HepG2 (cell line): ENCODE measurements around the gene UBE2R2.

ENCODE experiments used
- CREM ChIP-seq, 2 experiments: sonication (generic) in 1 of 2; formaldehyde crosslinking in 1 of 2; IDR thresholded peaks; 2 replicates each; pipeline versions ENCODE4 v1.4.0 to v1.6.1; 2016 to 2020; ENCODE audit warnings: antibody characterized with exemption in 1 of 2, mild to moderate bottlenecking in 1 of 2, missing genetic modification reagents in 1 of 2
- CTCF ChIP-seq: sonication (generic); formaldehyde crosslinking; IDR thresholded peaks from 2 replicates; pipeline ENCODE4 v1.5.0; 2020; ENCODE audit warnings: mild to moderate bottlenecking, missing genetic modification reagents, moderate library complexity
- ETV6 ChIP-seq: sonication (generic); formaldehyde crosslinking; conservative IDR thresholded peaks from 2 replicates; pipeline ENCODE4 v1.4.0; 2020; ENCODE audit warnings: missing genetic modification reagents
- MZF1 ChIP-seq: sonication (generic); formaldehyde crosslinking; IDR thresholded peaks from 2 replicates; pipeline ENCODE4 v1.8.1; 2023; ENCODE audit warnings: mild to moderate bottlenecking, missing genetic modification reagents, borderline replicate concordance
- PHF21A ChIP-seq: sonication (generic); formaldehyde crosslinking; IDR thresholded peaks from 2 replicates; pipeline ENCODE4 v1.5.0; 2020; ENCODE audit warnings: mild to moderate bottlenecking, missing genetic modification reagents
- ZBTB20 ChIP-seq: sonication (generic); formaldehyde crosslinking; IDR thresholded peaks from 2 replicates; pipeline ENCODE4 v1.8.1; 2023; ENCODE audit warnings: missing genetic modification reagents, low read depth, mild to moderate bottlenecking, borderline replicate concordance
- ZNF510 ChIP-seq: sonication (generic); formaldehyde crosslinking; IDR thresholded peaks from 2 replicates; pipeline ENCODE4 v1.4.0; 2020; ENCODE audit warnings: low read depth, mild to moderate bottlenecking, missing genetic modification reagents
- ZNF672 ChIP-seq: sonication (generic); formaldehyde crosslinking; IDR thresholded peaks from 2 replicates; pipeline ENCODE4 v1.8.1; 2022; ENCODE audit warnings: missing genetic modification reagents
- TF ChIP-seq, protein P1 (sequence below): sonication (generic); formaldehyde crosslinking; IDR thresholded peaks from 2 replicates; pipeline ENCODE4 v1.4.0; 2020; ENCODE audit warnings: missing genetic modification reagents
- TF ChIP-seq, protein P2 (sequence below): sonication (generic); formaldehyde crosslinking; IDR thresholded peaks from 2 replicates; pipeline ENCODE4 v1.4.0; 2020; ENCODE audit warnings: missing genetic modification reagents

DNA sequence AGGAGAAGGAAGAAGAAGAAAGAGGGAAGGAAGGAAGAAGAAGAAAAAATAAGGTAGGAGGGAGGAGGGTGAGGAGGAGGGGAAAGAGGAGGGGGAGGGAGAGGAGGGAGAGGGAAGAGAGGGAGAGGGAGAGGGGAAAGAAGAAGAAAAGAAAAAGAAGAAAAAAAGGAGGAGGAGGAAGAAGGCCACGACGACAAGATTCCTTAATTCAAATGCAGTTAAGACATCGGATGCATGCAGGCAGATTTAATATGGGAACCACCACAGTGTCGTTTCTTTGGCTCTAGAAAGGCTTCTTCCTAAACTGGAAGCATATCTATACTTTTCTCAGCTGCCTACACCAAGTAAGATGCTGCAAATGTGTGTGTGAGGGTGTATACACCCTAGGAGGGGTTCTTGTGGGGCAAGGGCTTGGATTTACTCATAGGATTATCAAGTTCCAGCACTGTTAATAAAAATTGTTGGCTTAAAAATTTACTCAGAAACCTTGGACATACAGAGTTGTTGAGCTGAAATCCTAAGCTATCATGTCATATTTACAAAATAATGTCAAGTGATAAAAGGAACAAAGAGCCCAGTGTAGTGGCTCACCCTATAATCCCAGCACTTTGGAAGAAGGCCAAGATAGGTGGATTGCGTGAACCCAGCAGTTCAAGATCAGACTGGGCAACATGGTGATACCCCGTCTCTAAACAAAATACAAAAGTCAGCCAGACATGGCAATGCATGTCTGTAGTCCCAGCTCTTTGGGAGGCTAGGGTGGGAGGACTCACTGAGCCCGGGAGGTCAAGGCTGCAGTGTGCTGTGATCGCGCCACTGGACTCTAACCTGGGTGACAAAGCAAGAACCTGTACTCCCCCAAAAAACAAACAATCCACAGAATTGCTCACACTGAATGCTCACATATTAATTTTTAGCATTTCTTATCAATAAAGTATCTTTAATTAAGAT is 123.2 kb downstream of the UBE2R2 start:
- TF ChIP-seq CTCF (CRISPR knock-in tag) = no peak
- peak; percentile 65; the same call in 1 of the 2 replicates for TF ChIP-seq PHF21A (CRISPR knock-in tag)
- TF ChIP-seq ZNF672 (CRISPR knock-in tag) = no peak
- TF ChIP-seq, protein P1, sequence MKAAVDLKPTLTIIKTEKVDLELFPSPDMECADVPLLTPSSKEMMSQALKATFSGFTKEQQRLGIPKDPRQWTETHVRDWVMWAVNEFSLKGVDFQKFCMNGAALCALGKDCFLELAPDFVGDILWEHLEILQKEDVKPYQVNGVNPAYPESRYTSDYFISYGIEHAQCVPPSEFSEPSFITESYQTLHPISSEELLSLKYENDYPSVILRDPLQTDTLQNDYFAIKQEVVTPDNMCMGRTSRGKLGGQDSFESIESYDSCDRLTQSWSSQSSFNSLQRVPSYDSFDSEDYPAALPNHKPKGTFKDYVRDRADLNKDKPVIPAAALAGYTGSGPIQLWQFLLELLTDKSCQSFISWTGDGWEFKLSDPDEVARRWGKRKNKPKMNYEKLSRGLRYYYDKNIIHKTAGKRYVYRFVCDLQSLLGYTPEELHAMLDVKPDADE = no peak
- no peak for TF ChIP-seq ETV6 (CRISPR knock-in tag)
- no peak for TF ChIP-seq ZNF510
- TF ChIP-seq ZBTB20 = peak; percentile 59; the same call in 1 of the 2 replicates
- TF ChIP-seq MZF1 = no peak
- peak; percentile 79 for TF ChIP-seq CREM (IDR thresholded peaks at IDR 0.05)
- TF ChIP-seq CREM (CRISPR knock-in tag; IDR thresholded peaks at IDR 0.05) = no peak
- TF ChIP-seq, protein P2, sequence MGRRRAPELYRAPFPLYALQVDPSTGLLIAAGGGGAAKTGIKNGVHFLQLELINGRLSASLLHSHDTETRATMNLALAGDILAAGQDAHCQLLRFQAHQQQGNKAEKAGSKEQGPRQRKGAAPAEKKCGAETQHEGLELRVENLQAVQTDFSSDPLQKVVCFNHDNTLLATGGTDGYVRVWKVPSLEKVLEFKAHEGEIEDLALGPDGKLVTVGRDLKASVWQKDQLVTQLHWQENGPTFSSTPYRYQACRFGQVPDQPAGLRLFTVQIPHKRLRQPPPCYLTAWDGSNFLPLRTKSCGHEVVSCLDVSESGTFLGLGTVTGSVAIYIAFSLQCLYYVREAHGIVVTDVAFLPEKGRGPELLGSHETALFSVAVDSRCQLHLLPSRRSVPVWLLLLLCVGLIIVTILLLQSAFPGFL (CRISPR knock-in tag) = no peak
